GM12874 (cell line): ENCODE measurements around the gene HABP4.

ENCODE experiments used
- TF ChIP-seq, protein P1 (sequence below): IDR thresholded peaks from 2 replicates; pipeline ENCODE4 v1.5.1; 2011; ENCODE audit warnings: low read depth, mild to moderate bottlenecking, control low read depth, low read length, moderate library complexity; ENCODE audit not compliant: insufficient read depth

The HABP4 gene

DNA sequence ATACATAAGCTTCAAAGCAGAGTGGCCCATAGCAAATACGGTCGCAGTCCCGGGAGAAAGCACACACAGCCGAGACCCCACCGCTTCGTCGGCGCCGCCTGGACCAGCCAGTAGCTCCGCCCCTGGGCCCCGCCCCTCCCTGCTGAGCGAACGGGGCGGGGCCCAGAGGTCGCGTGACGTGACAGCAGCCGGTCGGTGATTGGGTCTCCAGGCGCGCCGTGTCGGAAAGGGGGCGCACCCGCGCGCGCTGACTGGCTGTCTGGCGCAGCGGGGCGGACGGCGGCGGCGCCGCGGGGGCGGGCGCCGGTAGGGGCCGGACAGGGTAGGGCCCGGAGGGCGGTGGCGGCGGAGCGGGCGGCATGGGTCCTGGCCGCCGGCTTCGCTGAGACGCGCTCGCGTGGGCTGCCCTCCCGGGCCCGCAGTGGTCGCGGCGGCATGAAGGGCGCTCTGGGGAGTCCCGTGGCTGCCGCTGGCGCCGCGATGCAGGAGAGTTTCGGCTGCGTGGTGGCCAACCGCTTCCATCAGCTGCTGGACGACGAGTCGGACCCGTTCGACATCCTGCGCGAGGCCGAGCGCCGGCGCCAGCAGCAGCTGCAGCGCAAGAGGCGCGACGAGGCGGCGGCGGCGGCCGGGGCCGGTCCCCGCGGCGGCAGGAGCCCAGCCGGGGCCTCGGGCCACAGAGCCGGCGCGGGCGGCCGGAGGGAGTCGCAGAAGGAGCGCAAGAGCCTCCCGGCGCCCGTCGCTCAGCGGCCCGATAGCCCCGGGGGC lies at the start of gene HABP4:
TSS of gene HABP4 (plus strand) at position 325 of the 768 bp plus-strand sequence. CDS start at position 436, 111 bp downstream.
- TF ChIP-seq, protein P1, sequence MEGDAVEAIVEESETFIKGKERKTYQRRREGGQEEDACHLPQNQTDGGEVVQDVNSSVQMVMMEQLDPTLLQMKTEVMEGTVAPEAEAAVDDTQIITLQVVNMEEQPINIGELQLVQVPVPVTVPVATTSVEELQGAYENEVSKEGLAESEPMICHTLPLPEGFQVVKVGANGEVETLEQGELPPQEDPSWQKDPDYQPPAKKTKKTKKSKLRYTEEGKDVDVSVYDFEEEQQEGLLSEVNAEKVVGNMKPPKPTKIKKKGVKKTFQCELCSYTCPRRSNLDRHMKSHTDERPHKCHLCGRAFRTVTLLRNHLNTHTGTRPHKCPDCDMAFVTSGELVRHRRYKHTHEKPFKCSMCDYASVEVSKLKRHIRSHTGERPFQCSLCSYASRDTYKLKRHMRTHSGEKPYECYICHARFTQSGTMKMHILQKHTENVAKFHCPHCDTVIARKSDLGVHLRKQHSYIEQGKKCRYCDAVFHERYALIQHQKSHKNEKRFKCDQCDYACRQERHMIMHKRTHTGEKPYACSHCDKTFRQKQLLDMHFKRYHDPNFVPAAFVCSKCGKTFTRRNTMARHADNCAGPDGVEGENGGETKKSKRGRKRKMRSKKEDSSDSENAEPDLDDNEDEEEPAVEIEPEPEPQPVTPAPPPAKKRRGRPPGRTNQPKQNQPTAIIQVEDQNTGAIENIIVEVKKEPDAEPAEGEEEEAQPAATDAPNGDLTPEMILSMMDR: no peak

DNA sequence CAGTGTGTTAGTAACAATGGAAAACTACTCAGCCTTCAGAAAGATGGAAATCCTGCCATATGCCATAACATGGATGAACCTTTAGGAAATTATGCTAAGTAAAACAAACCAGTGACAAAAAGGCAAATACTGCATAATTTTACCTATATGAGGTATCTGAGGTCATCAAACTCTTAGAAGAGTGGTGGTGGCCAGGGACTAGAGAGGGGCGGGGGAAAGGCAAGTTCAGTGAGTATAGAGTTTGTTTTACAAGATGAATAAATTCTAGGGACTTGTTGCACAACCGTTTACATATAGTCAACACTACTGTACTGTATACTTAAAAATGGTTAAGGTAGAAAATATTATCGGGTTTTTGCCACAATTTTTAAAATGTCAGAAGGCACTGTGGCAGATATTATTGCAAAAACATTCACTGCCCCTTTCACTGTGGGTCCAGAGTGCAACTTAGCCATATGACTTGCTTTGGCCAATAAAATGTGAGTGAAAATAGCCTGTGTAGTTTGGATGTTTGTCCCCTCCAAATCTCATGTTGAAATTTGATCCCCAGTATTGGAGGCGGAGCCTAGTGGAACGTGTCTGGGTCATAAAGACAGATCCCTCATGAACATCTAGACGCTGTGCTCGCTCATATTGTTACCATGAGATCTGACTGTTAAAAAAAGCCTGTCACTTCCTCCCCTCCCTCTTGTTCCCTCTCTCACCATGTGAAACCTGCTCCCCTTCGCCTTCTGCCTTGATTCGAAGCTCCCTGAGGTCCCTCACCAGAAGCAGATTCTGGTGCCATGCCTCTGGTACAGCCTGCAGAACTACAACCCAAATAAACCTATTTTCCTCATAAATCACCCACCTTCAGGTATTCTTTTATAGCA lies 41.3 kb upstream of the HABP4 start:
- TF ChIP-seq, protein P1: no peak

DNA sequence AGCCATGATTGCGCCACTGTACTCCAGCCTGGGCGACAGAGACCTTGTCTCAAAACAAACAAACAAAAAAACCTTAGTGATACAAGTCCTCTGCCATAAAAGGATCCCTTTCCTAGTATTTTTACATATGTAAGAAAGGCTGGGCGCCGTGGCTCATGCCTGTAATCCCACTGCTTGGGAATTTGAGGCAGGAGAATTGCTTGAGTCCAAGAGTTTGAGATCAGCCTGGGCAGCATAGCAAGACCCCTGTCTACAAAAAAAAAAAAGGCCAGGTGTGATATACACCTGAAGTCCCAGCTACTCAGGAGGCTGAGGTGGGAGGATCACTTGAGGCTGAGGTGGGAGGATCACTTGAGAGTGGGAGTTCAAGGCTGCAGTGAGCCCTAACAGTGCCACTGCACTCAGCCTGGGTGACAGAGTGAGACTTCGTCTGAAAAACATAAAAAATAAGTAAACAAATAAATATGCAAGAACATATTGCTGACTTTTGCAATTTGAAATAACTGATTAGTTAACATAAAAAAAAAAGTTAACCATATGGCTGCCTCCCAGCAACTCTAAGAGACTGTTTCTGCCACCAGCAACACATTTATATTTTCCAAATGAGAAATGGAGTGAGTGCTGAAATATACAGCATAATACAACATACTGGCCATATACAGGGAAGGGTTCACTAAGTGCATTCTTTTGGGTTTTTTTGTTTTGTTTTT lies 38.7 kb upstream of the HABP4 start:
- TF ChIP-seq, protein P1: no peak

DNA sequence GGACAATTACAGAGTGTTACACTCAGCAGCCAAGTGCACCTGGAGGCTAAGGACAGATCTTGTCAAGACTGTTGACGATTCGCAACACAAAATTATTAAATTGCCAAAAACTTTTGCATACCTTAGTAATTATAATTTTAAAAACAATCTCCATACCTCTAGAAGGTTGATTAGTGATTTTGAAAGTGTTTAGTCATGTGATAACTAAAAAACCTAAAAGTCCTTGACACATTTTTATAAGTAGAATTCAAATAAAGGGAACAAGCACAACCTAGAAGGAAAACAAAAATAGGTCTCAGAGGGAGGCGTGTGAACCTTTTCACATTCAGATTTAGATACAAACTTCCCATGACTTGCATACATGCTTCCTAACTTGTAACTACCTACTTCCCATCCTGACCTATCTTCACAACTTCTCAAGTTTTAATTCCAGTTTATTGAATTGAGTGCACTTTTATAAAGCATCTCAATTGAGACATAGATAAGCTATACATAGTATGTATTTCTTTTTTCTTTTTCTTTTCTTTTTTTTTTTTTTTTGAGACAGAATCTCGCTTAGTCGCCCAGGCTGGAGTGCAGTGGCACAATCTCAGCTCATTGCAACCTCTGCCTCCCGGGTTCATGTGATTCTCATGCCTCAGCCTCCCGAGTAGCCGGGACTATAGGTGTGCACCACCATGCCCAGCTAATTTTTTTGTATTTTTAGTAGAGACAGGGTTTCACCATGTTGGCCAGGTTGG lies 37.6 kb upstream of the HABP4 start:
- TF ChIP-seq, protein P1: no peak

GRCh38 chr9:96413302-96414221 lies 36.4 kb upstream of the HABP4 start:
- TF ChIP-seq, protein P1: no peak

GRCh38 chr9:96417051-96417586 lies 32.9 kb upstream of the HABP4 start:
- TF ChIP-seq, protein P1: no peak
